Hepatocyte (in vitro differentiated cells): ENCODE measurements around the gene ZC3H13. TPM values are rescaled to one million over a fixed set of nuclear protein-coding genes. Genes with fewer than 3 reads are reported as not detected.

Experiments used
- DNase-seq: peaks from one replicate; pipeline ENCODE4 v3.0.0-alpha.2; 2016; ENCODE audit warnings: low spot score
- H2AFZ ChIP-seq: fragments of 200-600 bp; sonication (generic); 2 replicates; pipeline ENCODE4 v1.6.0; 2016; ENCODE audit warnings: antibody characterized with exemption, mild to moderate bottlenecking
- H3K27ac ChIP-seq: fragments of 200-600 bp; sonication (generic); 2 replicates; pipeline ENCODE4 v1.5.1; 2016; ENCODE audit warnings: mild to moderate bottlenecking
- H3K27me3 ChIP-seq: fragments of 200-600 bp; sonication (generic); 2 replicates; pipeline ENCODE4 v1.6.1; 2016
- H3K36me3 ChIP-seq: fragments of 200-600 bp; sonication (generic); replicated peaks from 2 replicates; pipeline ENCODE4 v1.5.1; 2016; ENCODE audit warnings: low read depth; ENCODE audit not compliant: insufficient read depth
- H3K4me1 ChIP-seq: fragments of 200-600 bp; sonication (generic); 2 replicates; pipeline ENCODE4 v1.5.1; 2016; ENCODE audit warnings: mild to moderate bottlenecking, moderate library complexity; ENCODE audit not compliant: insufficient read depth
- H3K4me2 ChIP-seq: fragments of 200-600 bp; sonication (generic); 2 replicates; pipeline ENCODE4 v1.6.0; 2016
- H3K4me3 ChIP-seq: fragments of 200-600 bp; sonication (generic); 2 replicates; pipeline ENCODE4 v1.5.1; 2016; ENCODE audit warnings: mild to moderate bottlenecking
- H3K79me2 ChIP-seq: fragments of 200-600 bp; sonication (generic); 2 replicates; pipeline ENCODE4 v1.6.0; 2017; ENCODE audit warnings: mild to moderate bottlenecking
- H3K9me2 ChIP-seq: fragments of 200-600 bp; sonication (generic); replicated peaks from 2 replicates; pipeline ENCODE4 v1.6.0; 2017; ENCODE audit warnings: mild to moderate bottlenecking; ENCODE audit not compliant: insufficient read depth
- H3K9me3 ChIP-seq: fragments of 200-600 bp; sonication (generic); 2 replicates; pipeline ENCODE4 v1.5.1; 2016; ENCODE audit warnings: low read depth, mild to moderate bottlenecking
- H4K20me1 ChIP-seq: fragments of 200-600 bp; sonication (generic); 2 replicates; pipeline ENCODE4 v1.6.0; 2016; ENCODE audit warnings: mild to moderate bottlenecking; ENCODE audit not compliant: insufficient read depth, poor library complexity, severe bottlenecking
- EZH2 ChIP-seq: fragments of 200-600 bp; sonication (generic); IDR thresholded peaks from 2 replicates; pipeline ENCODE4 v1.6.1; 2016; ENCODE audit warnings: antibody characterized with exemption, mild to moderate bottlenecking, borderline replicate concordance
- EZH2phosphoT487 ChIP-seq: fragments of 200-600 bp; sonication (generic); IDR thresholded peaks from one replicate; pipeline ENCODE4 v1.6.1; 2018; ENCODE audit warnings: antibody characterized with exemption, mild to moderate bottlenecking, low read depth, moderate library complexity; ENCODE audit not compliant: unreplicated experiment, severe bottlenecking
- WGBS: methylation state at CpG from one replicate; pipeline ENCODE4 v1.1.6; 2016; ENCODE audit warnings: low lambda C conversion rate; ENCODE audit errors: missing lambda C conversion rate; 5-methylcytosine and 5-hydroxymethylcytosine counted together
- polyA plus RNA-seq: library from polyadenylated mRNA; unstranded; fragments of >200 nt; fragmentation: Nextera tagmentation; extraction: Ambion mirVana; gene quantifications from 2 replicates; pipeline ENCODE4 v1.2.1, GENCODE V29; 2016
- total RNA-seq: library from RNA; depleted of rRNA; stranded (reverse); fragments of >200 nt; gene quantifications from 2 replicates; pipeline ENCODE4 v1.2.3, GENCODE V29; 2014
- TF ChIP-seq, protein P1 (sequence below): fragments of 200-600 bp; sonication (generic); IDR thresholded peaks from 2 replicates; pipeline ENCODE4 v1.5.1; 2016; ENCODE audit warnings: antibody characterized with exemption, mild to moderate bottlenecking; ENCODE audit not compliant: poor library complexity

ZC3H13 gene
- total and polyA plus RNA-seq, 2 experiments from 2014 or later: 15.2 to 45.2 TPM

DNA sequence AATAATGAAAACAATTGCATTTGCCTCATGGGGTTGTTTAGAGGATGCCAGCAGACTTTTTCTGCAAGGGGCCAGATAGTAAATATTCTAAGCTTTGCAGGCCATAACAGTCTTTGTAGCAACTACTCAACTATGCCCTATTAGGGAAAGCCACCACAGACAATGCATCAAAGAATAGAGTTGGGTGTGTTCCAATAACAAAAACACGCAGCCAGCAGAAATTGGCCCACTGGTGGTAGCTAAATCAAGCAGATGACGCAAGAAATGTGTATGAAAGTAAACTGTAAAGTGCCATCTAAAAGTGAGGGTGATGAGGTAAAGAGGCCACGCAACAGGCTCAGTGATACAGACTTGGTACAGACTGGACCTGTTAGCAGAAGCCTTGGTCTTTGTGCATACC, 125.8 kb downstream of the ZC3H13 start:
- Histone ChIP-seq H3K4me3 (no peak overlapping the region), H3K4me2 (no peak overlapping the region), H3K27me3 (peaks cover 6% of the 10 kb centered on the region), H3K9me2 (no peaks in the 10 kb centered on the region), H4K20me1 (no peaks in the 10 kb centered on the region), H3K4me1 (no peaks in the 10 kb centered on the region), H2AFZ (no peak overlapping the region), H3K36me3 (no peaks in the 10 kb centered on the region), H3K79me2 (no peaks in the 10 kb centered on the region), H3K27ac (no peak overlapping the region), H3K9me3 (no peaks in the 10 kb centered on the region)
- WGBS: 94% methylated on average over 3 of the region's 3 CpGs
- no peak for DNase-seq
- TF ChIP-seq, protein P1, sequence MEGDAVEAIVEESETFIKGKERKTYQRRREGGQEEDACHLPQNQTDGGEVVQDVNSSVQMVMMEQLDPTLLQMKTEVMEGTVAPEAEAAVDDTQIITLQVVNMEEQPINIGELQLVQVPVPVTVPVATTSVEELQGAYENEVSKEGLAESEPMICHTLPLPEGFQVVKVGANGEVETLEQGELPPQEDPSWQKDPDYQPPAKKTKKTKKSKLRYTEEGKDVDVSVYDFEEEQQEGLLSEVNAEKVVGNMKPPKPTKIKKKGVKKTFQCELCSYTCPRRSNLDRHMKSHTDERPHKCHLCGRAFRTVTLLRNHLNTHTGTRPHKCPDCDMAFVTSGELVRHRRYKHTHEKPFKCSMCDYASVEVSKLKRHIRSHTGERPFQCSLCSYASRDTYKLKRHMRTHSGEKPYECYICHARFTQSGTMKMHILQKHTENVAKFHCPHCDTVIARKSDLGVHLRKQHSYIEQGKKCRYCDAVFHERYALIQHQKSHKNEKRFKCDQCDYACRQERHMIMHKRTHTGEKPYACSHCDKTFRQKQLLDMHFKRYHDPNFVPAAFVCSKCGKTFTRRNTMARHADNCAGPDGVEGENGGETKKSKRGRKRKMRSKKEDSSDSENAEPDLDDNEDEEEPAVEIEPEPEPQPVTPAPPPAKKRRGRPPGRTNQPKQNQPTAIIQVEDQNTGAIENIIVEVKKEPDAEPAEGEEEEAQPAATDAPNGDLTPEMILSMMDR: no peak
- no peak for TF ChIP-seq EZH2
- TF ChIP-seq EZH2phosphoT487: no peak

GRCh38 chr13:45925151-45925550, 127.4 kb downstream of the ZC3H13 start:
- Histone ChIP-seq H3K9me3 (no peaks in the 10 kb centered on the region), H3K27ac (no peak overlapping the region), H3K4me1 (no peaks in the 10 kb centered on the region), H2AFZ (no peak overlapping the region), H4K20me1 (no peaks in the 10 kb centered on the region), H3K4me2 (no peak overlapping the region), H3K9me2 (no peaks in the 10 kb centered on the region), H3K79me2 (no peaks in the 10 kb centered on the region), H3K27me3 (peaks cover 4% of the 10 kb centered on the region), H3K36me3 (no peaks in the 10 kb centered on the region), H3K4me3 (no peak overlapping the region)
- WGBS: 90% methylated on average over 3 of the region's 3 CpGs
- TF ChIP-seq EZH2phosphoT487: no peak
- DNase-seq: no peak

DNA sequence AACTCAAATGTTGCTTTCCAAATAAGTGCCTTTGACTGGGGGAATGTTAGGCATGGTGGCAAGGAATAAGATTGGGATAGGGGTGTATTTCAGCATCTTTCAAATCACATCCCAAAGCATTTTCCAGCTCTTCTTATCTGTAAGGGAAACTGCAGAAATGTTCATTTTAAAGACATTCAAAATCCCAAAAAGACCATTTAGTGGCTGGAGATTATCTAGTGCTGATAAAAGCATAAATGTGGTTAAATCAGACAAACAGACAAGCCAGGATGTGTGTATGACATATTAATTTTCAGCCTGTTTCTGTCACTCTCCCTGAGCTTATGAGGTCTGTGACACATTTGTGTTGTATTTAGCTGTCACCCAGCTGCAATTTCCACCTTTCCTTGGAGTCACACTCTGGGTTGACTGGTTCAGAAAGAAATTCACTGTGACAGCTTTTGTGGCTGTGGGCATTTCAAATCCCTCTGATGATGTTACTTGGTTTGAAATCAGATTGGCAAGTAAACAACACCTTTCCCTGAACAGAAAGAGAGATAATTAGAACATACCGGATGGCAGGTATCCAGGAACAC, 131.3 kb downstream of the ZC3H13 start:
- 81% methylated on average over 1 of the region's 1 CpG for WGBS
- Histone ChIP-seq H3K4me3 (no peak overlapping the region), H4K20me1 (no peaks in the 10 kb centered on the region), H3K4me1 (no peaks in the 10 kb centered on the region), H3K27ac (no peak overlapping the region), H3K79me2 (no peaks in the 10 kb centered on the region), H3K27me3 (peaks cover 4% of the 10 kb centered on the region), H3K4me2 (no peak overlapping the region), H3K36me3 (no peaks in the 10 kb centered on the region), H2AFZ (no peak overlapping the region), H3K9me2 (no peaks in the 10 kb centered on the region), H3K9me3 (no peaks in the 10 kb centered on the region)
- TF ChIP-seq, protein P1: no peak
- TF ChIP-seq EZH2 (no peak), EZH2phosphoT487 (no peak)
- DNase-seq: no peak

DNA sequence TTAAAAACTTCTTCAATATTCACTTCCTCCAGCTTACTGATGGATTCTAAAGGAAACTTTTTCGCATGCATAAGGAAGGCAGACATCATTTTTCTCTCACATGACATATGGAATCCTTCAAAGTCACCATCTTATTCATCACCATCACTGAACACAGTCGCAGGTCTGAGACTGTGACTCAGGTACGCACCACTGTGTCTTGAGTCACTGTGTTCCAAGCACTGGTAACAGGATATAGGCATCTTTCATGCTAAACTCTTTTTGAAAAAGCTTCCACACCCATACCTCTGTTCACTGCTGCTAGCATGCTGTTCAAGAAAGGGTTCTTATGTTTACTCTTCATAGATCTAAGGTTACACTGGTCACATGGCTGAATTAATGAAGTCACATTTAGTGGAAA, 133.9 kb downstream of the ZC3H13 start:
- H3K4me1 ChIP-seq: no peaks in the 10 kb centered on the region
- WGBS: 98% methylated on average over 3 of the region's 3 CpGs
- H3K4me3 ChIP-seq: no peak overlapping the region
- DNase-seq: no peak
- no peak overlapping the region for H3K4me2 ChIP-seq
- H3K79me2 ChIP-seq: no peaks in the 10 kb centered on the region
- TF ChIP-seq EZH2phosphoT487 (no peak), EZH2 (no peak)
- TF ChIP-seq, protein P1: no peak
- H3K36me3 ChIP-seq: no peaks in the 10 kb centered on the region
- no peaks in the 10 kb centered on the region for H3K9me2 ChIP-seq
- no peaks in the 10 kb centered on the region for H3K9me3 ChIP-seq
- H2AFZ ChIP-seq: no peak overlapping the region
- no peaks in the 10 kb centered on the region for H4K20me1 ChIP-seq
- peaks cover 4% of the 10 kb centered on the region for H3K27me3 ChIP-seq
- no peak overlapping the region for H3K27ac ChIP-seq
